Common myeloid progenitor, CD34-positive (primary cell): ENCODE measurements around the gene BRCC3.

Source experiments
- CTCF ChIA-PET: fragments of 350-600 bp; sonication (Branson Sonifier 250); formaldehyde crosslinking; loops from one replicate; lab custom pipeline; 2021; ENCODE audit warnings: antibody characterized with exemption; lab: Charles Lee
- POLR2A ChIA-PET: fragments of 350-600 bp; sonication (Branson Sonifier 250); formaldehyde crosslinking; loops from one replicate; lab custom pipeline; 2021; ENCODE audit warnings: antibody characterized with exemption; lab: Charles Lee
- DNase-seq, 3 donors: peaks; one replicate each; pipeline versions ENCODE4 v3.0.0 to v3.0.0-alpha.2; 2013
- H3K27ac ChIP-seq, 2 experiments: 1 replicate in 1 of 2; 2 replicates in 1 of 2; pipeline ENCODE4 v1.7.0; 2013; ENCODE audit warnings: inconsistent platforms in 2 of 2, low read length in 2 of 2, mild to moderate bottlenecking in 2 of 2, low read depth in 1 of 2, moderate library complexity in 1 of 2; ENCODE audit not compliant: severe bottlenecking in 2 of 2, insufficient read depth in 1 of 2, poor library complexity in 1 of 2
- H3K27me3 ChIP-seq, 5 experiments: replicated peaks in 2 of 5; 1 replicate in 3 of 5; 2 replicates in 2 of 5; pipeline versions ENCODE4 v1.6.1 to v1.7.0; 2013; ENCODE audit warnings: low read length in 4 of 5, mild to moderate bottlenecking in 2 of 5, moderate library complexity in 2 of 5, inconsistent platforms in 1 of 5; ENCODE audit not compliant: insufficient read depth in 5 of 5, control insufficient read depth in 4 of 5
- H3K36me3 ChIP-seq, 4 experiments: 1 replicate in 2 of 4; 2 replicates in 2 of 4; pipeline versions ENCODE4 v1.6.1 to v1.7.0; 2013; ENCODE audit warnings: low read length in 3 of 4, control low read depth in 1 of 4, mild to moderate bottlenecking in 1 of 4; ENCODE audit not compliant: control insufficient read depth in 4 of 4, insufficient read depth in 4 of 4
- H3K4me1 ChIP-seq, 4 experiments: 1 replicate in 3 of 4; 2 replicates in 1 of 4; pipeline versions ENCODE4 v1.6.1 to v1.7.1; 2013; ENCODE audit warnings: low read length in 3 of 4, mild to moderate bottlenecking in 3 of 4, control low read depth in 1 of 4, inconsistent platforms in 1 of 4, moderate library complexity in 1 of 4; ENCODE audit not compliant: control insufficient read depth in 4 of 4, insufficient read depth in 4 of 4; ENCODE audit errors: control extremely low read depth in 1 of 4
- H3K4me3 ChIP-seq, 7 experiments: 1 replicate in 4 of 7; 2 replicates in 3 of 7; pipeline versions ENCODE4 v1.5.1 to v1.7.0; 2013; ENCODE audit warnings: mild to moderate bottlenecking in 7 of 7, low read length in 6 of 7, moderate library complexity in 6 of 7, inconsistent platforms in 2 of 7, low read depth in 2 of 7, control low read depth in 1 of 7; ENCODE audit not compliant: insufficient read depth in 4 of 7, control insufficient read depth in 1 of 7; ENCODE audit errors: extremely low read depth in 1 of 7
- H3K9me3 ChIP-seq, 5 experiments: 1 replicate in 4 of 5; 2 replicates in 1 of 5; pipeline versions ENCODE4 v1.6.1 to v1.7.1; 2013; ENCODE audit warnings: low read length in 4 of 5, mild to moderate bottlenecking in 2 of 5, inconsistent platforms in 1 of 5, low read depth in 1 of 5, moderate library complexity in 1 of 5; ENCODE audit not compliant: control insufficient read depth in 4 of 5, insufficient read depth in 2 of 5; ENCODE audit errors: control extremely low read depth in 1 of 5
- WGBS: methylation state at CpG from one replicate; pipeline ENCODE4 v1.1.5; 2013; ENCODE audit not compliant: insufficient coverage; 5-methylcytosine and 5-hydroxymethylcytosine counted together

BRCC3 gene

DNA sequence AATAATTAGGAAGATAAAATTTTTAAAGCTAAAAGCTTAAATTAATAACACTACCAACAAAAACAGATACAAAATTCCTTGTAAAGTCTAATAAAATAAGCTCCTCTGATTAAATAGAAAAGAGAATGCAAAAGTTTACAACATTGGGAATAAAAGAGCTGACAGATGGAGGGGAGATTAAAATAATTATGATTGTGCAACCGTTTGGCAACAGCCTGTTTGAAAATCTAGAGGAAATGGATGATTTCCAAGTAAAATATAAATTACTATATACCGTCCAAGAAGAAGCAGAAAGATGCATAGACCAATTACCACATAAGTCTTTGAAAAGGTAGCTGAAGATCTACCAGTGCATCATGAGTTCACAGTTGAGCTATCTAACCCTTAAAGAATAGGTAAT is 98.6 kb downstream of the BRCC3 start:
- ChIA-PET POLR2A (no interaction called here), CTCF (no interaction called here)
- Histone ChIP-seq H3K9me3 (no peaks in the 10 kb centered on the region), H3K27ac (no peak overlapping the region), H3K36me3 (no peaks in the 10 kb centered on the region), H3K27me3 (no peaks in the 10 kb centered on the region), H3K4me3 (no peak overlapping the region), H3K4me1 (no peaks in the 10 kb centered on the region)
- no peak for DNase-seq
- no CpG with 5 or more reads among the region's 2 CpGs for WGBS
